ENCODE results near the gene TTC39A.

- TF ChIP-seq CTCF (IDR thresholded peaks at IDR 0.05), result no peak
- no peak for TF ChIP-seq POLR2A (IDR thresholded peaks at IDR 0.05)
Observed at GRCh38 chr1:51297401-51298321, 32.7 kb downstream of the TTC39A start.

All from adrenal gland (tissue), 5 donors.